H1 (cell line): ENCODE results near the gene SCAMP5. TPM values are rescaled to one million over a fixed set of nuclear protein-coding genes. Genes with fewer than 3 reads are reported as not detected.

Experiments
- CTCF ChIA-PET: fragments of 300-600 bp; sonication (Branson Sonifier 250); formaldehyde crosslinking; loops from one replicate; lab custom pipeline; 2021; ENCODE audit not compliant: partially characterized antibody; lab: Charles Lee
- POLR2A ChIA-PET: fragments of 300-600 bp; sonication (Branson Sonifier 250); formaldehyde crosslinking; loops from one replicate; lab custom pipeline; 2021; ENCODE audit warnings: inconsistent platforms; ENCODE audit not compliant: partially characterized antibody; lab: Charles Lee
- DNase-seq, 2 experiments: peaks; one replicate each; pipeline versions ENCODE4 v3.0.0 to v3.0.0-alpha.2; 2010 to 2022; ENCODE audit warnings: low spot score in 2 of 2, low read depth in 1 of 2, mixed read lengths in 1 of 2
- FAIRE-seq: peaks from 2 replicates; lab custom pipeline; 2011; peaks lifted over from hg19 to GRCh38; lab: Jason Lieb, UNC
- H2AFZ ChIP-seq: 2 replicates; pipeline ENCODE4 v1.8.1; 2012; ENCODE audit warnings: low read length, inconsistent platforms
- H2AK5ac ChIP-seq: 2 replicates; pipeline ENCODE4 v1.6.1; 2013; ENCODE audit warnings: low read depth, low read length
- H2BK120ac ChIP-seq: replicated peaks from 2 replicates; pipeline ENCODE3; 2013; ENCODE audit warnings: low read depth, low read length, inconsistent platforms
- H2BK12ac ChIP-seq: 2 replicates; pipeline ENCODE4 v1.6.1; 2013; ENCODE audit warnings: low read depth, low read length
- H2BK15ac ChIP-seq: 2 replicates; pipeline ENCODE4 v1.6.1; 2013; ENCODE audit warnings: low read length
- H2BK20ac ChIP-seq: 2 replicates; pipeline ENCODE4 v1.6.1; 2013; ENCODE audit warnings: low read length
- H2BK5ac ChIP-seq: 2 replicates; pipeline ENCODE4 v1.6.1; 2013; ENCODE audit warnings: low read depth, low read length
- H3K14ac ChIP-seq: 2 replicates; pipeline ENCODE4 v1.6.1; 2013; ENCODE audit warnings: inconsistent platforms; ENCODE audit not compliant: insufficient read length
- H3K18ac ChIP-seq: 2 replicates; pipeline ENCODE4 v1.6.1; 2013; ENCODE audit warnings: low read length; ENCODE audit errors: extremely low read depth
- H3K23ac ChIP-seq: 2 replicates; pipeline ENCODE4 v1.6.1; 2013; ENCODE audit warnings: inconsistent platforms; ENCODE audit not compliant: insufficient read length
- H3K23me2 ChIP-seq: 2 replicates; pipeline ENCODE4 v1.6.1; 2013; ENCODE audit warnings: low read depth, low read length
- H3K27ac ChIP-seq: 2 replicates; pipeline ENCODE4 v1.6.1; 2011; ENCODE audit warnings: low read depth, low read length, inconsistent platforms
- H3K27me3 ChIP-seq, 4 experiments: replicated peaks in 1 of 4; 1 replicate in 1 of 4; 2 replicates in 3 of 4; pipeline versions ENCODE4 v1.6.1 to v1.8.1; 2011 to 2013; ENCODE audit warnings: low read length in 3 of 4, mild to moderate bottlenecking in 3 of 4, inconsistent platforms in 2 of 4, mixed read lengths in 2 of 4, moderate library complexity in 1 of 4; ENCODE audit not compliant: control insufficient read depth in 3 of 4, insufficient read depth in 3 of 4; ENCODE audit errors: extremely low read depth in 1 of 4
- H3K36me3 ChIP-seq, 4 experiments: 2 replicates each; pipeline versions ENCODE4 v1.6.1 to v1.8.1; 2011 to 2013; ENCODE audit warnings: mild to moderate bottlenecking in 4 of 4, low read length in 3 of 4, moderate library complexity in 2 of 4, control low read depth in 1 of 4, inconsistent platforms in 1 of 4; ENCODE audit not compliant: insufficient read depth in 4 of 4, control insufficient read depth in 2 of 4
- H3K4ac ChIP-seq: replicated peaks from 2 replicates; pipeline ENCODE3; 2013; ENCODE audit warnings: low read length, low read depth, mixed read lengths, inconsistent platforms; ENCODE audit not compliant: insufficient read length
- H3K4me1 ChIP-seq, 4 experiments: replicated peaks in 1 of 4; 1 replicate in 1 of 4; 2 replicates in 3 of 4; pipeline versions ENCODE4 v1.6.1 to v1.8.1; 2011 to 2013; ENCODE audit warnings: low read length in 3 of 4, inconsistent platforms in 2 of 4, mixed read lengths in 1 of 4; ENCODE audit not compliant: insufficient read depth in 4 of 4, control insufficient read depth in 3 of 4
- H3K4me2 ChIP-seq, 2 experiments: 2 replicates each; pipeline versions ENCODE4 v1.6.1 to v1.8.1; 2011 to 2013; ENCODE audit warnings: low read depth in 2 of 2, low read length in 2 of 2, control low read depth in 1 of 2, inconsistent platforms in 1 of 2, mild to moderate bottlenecking in 1 of 2; ENCODE audit not compliant: insufficient read depth in 1 of 2
- H3K4me3 ChIP-seq, 4 experiments: fragments of 200-600, 300-600 bp in 1 of 4; sonication (generic), shearing (Covaris generic), sonication (Bioruptor Twin) in 1 of 4; 2 replicates each; pipeline versions ENCODE4 v1.5.1 to v1.8.1; 2011 to 2016; ENCODE audit warnings: low read length in 4 of 4, low read depth in 3 of 4, control low read depth in 2 of 4, inconsistent platforms in 2 of 4, mild to moderate bottlenecking in 2 of 4, mixed read lengths in 1 of 4, moderate library complexity in 1 of 4; ENCODE audit not compliant: insufficient read depth in 2 of 4; ENCODE audit errors: extremely low read depth in 1 of 4
- H3K56ac ChIP-seq: replicated peaks from 2 replicates; pipeline ENCODE3; 2013; ENCODE audit warnings: low read depth, mild to moderate bottlenecking, mixed read lengths, low read length, inconsistent platforms; ENCODE audit not compliant: insufficient read length
- H3K79me1 ChIP-seq: 2 replicates; pipeline ENCODE4 v1.6.1; 2013; ENCODE audit warnings: low read depth, low read length, control low read depth
- H3K79me2 ChIP-seq, 2 experiments: 2 replicates each; pipeline versions ENCODE4 v1.6.1 to v1.8.1; 2012 to 2013; ENCODE audit warnings: low read length in 2 of 2, mild to moderate bottlenecking in 2 of 2, inconsistent platforms in 1 of 2; ENCODE audit not compliant: insufficient read depth in 2 of 2, control insufficient read depth in 1 of 2
- H3K9ac ChIP-seq, 4 experiments: replicated peaks in 1 of 4; 1 replicate in 1 of 4; 2 replicates in 3 of 4; pipeline versions ENCODE4 v1.6.1 to v1.8.1; 2011 to 2013; ENCODE audit warnings: low read depth in 3 of 4, low read length in 3 of 4, control low read depth in 2 of 4, mild to moderate bottlenecking in 2 of 4, moderate library complexity in 2 of 4, inconsistent platforms in 1 of 4; ENCODE audit errors: extremely low read depth in 1 of 4
- H3K9me3 ChIP-seq, 2 experiments: 2 replicates each; pipeline versions ENCODE4 v1.6.1 to v1.8.1; 2012 to 2013; ENCODE audit warnings: mild to moderate bottlenecking in 2 of 2, moderate library complexity in 2 of 2, control low read depth in 1 of 2, inconsistent platforms in 1 of 2, low read depth in 1 of 2, low read length in 1 of 2, mixed read lengths in 1 of 2; ENCODE audit not compliant: insufficient read depth in 2 of 2
- H4K20me1 ChIP-seq, 2 experiments: replicated peaks in 1 of 2; 2 replicates each; pipeline versions ENCODE3 to v1.8.1; 2011 to 2013; ENCODE audit warnings: inconsistent platforms in 2 of 2, low read length in 2 of 2, mild to moderate bottlenecking in 1 of 2; ENCODE audit not compliant: insufficient read depth in 2 of 2, control insufficient read depth in 1 of 2
- H4K5ac ChIP-seq: 2 replicates; pipeline ENCODE4 v1.6.1; 2013; ENCODE audit warnings: low read length, low read depth, mixed read lengths, inconsistent platforms; ENCODE audit not compliant: insufficient read length
- H4K8ac ChIP-seq: 2 replicates; pipeline ENCODE4 v1.8.0; 2013; ENCODE audit warnings: mild to moderate bottlenecking, moderate library complexity, low read length, inconsistent platforms; ENCODE audit not compliant: insufficient read depth; ENCODE audit errors: extremely low read depth
- H4K91ac ChIP-seq: replicated peaks from 2 replicates; pipeline ENCODE3; 2013; ENCODE audit warnings: low read length, mixed read lengths, inconsistent platforms; ENCODE audit not compliant: insufficient read length
- BCL11A ChIP-seq, 2 experiments: IDR thresholded peaks; one replicate each; pipeline ENCODE4 v1.6.1; 2011; ENCODE audit warnings: low read depth in 2 of 2, low read length in 2 of 2, mild to moderate bottlenecking in 2 of 2
- CBX5 ChIP-seq: fragments of 300-800, 300-1000 bp; sonication (generic); IDR thresholded peaks from 2 replicates; pipeline ENCODE4 v1.7.1; 2016; ENCODE audit warnings: antibody characterized with exemption, low read length, low read depth
- CHD2 ChIP-seq: IDR thresholded peaks from 2 replicates; pipeline ENCODE4 v1.6.1; 2012; ENCODE audit warnings: low read length, improper control_type of control experiment
- CREB1 ChIP-seq: IDR thresholded peaks from 2 replicates; pipeline ENCODE4 v1.6.1; 2012; ENCODE audit warnings: inconsistent platforms
- CTBP2 ChIP-seq: IDR thresholded peaks from 2 replicates; pipeline ENCODE4 v1.7.0; 2011; ENCODE audit warnings: borderline replicate concordance, mild to moderate bottlenecking, moderate library complexity, mixed read lengths, low read length; ENCODE audit not compliant: insufficient read depth, insufficient read length
- EP300 ChIP-seq, 2 experiments: IDR thresholded peaks; 1 replicate in 1 of 2; 2 replicates in 1 of 2; pipeline ENCODE4 v1.6.1; 2011 to 2012; ENCODE audit warnings: low read depth in 2 of 2, low read length in 2 of 2, mild to moderate bottlenecking in 2 of 2, borderline replicate concordance in 1 of 2, inconsistent platforms in 1 of 2, moderate library complexity in 1 of 2
- FOSL1 ChIP-seq: IDR thresholded peaks from 2 replicates; pipeline ENCODE4 v1.6.1; 2011; ENCODE audit warnings: mild to moderate bottlenecking, low read depth, low read length, moderate library complexity; ENCODE audit not compliant: insufficient read depth
- HDAC6 ChIP-seq: IDR thresholded peaks from one replicate; pipeline ENCODE4 v1.7.1; 2012; ENCODE audit warnings: low read depth, mild to moderate bottlenecking, inconsistent platforms, low read length, moderate library complexity
- JUND ChIP-seq: IDR thresholded peaks from 2 replicates; pipeline ENCODE4 v1.6.1; 2011; ENCODE audit warnings: mild to moderate bottlenecking, improper control_type of control experiment, low read length
- TAF7 ChIP-seq: optimal IDR thresholded peaks from 2 replicates; pipeline ENCODE3; 2011; ENCODE audit warnings: low read depth, mild to moderate bottlenecking, inconsistent platforms, low read length, moderate library complexity, borderline replicate concordance
- WGBS, 2 experiments: shearing (Covaris generic) in 1 of 2; methylation state at CpG; one replicate each; pipeline versions ENCODE4 v1.1.6 to v1.1.7; 2013 to 2015; ENCODE audit warnings: low lambda C conversion rate in 2 of 2, mixed read lengths in 2 of 2, inconsistent platforms in 1 of 2, low coverage in 1 of 2, missing lambda C conversion rate in 1 of 2; ENCODE audit not compliant: insufficient replicate concordance in 2 of 2, insufficient coverage in 1 of 2, insufficient read length in 1 of 2; ENCODE audit errors: extremely low coverage in 1 of 2, missing lambda C conversion rate in 1 of 2; 5-methylcytosine and 5-hydroxymethylcytosine counted together
- polyA plus RNA-seq, 7 experiments: library from polyadenylated mRNA; depleted of rRNA in 3 of 7; stranded (reverse) in 5 of 7; unstranded in 2 of 7; fragments of >200 nt in 5 of 7; fragments of 200-250 nt in 2 of 7; gene quantifications; 1 replicate in 5 of 7; 2 replicates in 1 of 7; 4 replicates in 1 of 7; pipeline versions ENCODE4 v1.2.1 to v1.2.3, GENCODE V29; 2011 to 2013; ENCODE audit warnings: missing spikeins in 2 of 7, mixed read lengths in 2 of 7
- total RNA-seq: library from RNA; stranded (reverse); fragmentation: NEBNext Ultra II Directional; extraction: Animal tissue kit (Norgen Biotek cat#: 25700); gene quantifications from 2 replicates; pipeline ENCODE4 v1.2.1, GENCODE V29; 2021
- TF ChIP-seq, protein P1 (sequence below): IDR thresholded peaks from 2 replicates; pipeline ENCODE4 v1.6.1; 2012; ENCODE audit warnings: inconsistent platforms
- TF ChIP-seq, protein P2 (sequence below): IDR thresholded peaks from 2 replicates; pipeline ENCODE4 v1.6.1; 2012; ENCODE audit warnings: inconsistent platforms

The SCAMP5 gene
- total and polyA plus RNA-seq, 2 of the 8 experiments (the other 6 are each of a cell fraction or from before 2014, with no cell fraction given): 55.4 to 94.7 TPM

DNA sequence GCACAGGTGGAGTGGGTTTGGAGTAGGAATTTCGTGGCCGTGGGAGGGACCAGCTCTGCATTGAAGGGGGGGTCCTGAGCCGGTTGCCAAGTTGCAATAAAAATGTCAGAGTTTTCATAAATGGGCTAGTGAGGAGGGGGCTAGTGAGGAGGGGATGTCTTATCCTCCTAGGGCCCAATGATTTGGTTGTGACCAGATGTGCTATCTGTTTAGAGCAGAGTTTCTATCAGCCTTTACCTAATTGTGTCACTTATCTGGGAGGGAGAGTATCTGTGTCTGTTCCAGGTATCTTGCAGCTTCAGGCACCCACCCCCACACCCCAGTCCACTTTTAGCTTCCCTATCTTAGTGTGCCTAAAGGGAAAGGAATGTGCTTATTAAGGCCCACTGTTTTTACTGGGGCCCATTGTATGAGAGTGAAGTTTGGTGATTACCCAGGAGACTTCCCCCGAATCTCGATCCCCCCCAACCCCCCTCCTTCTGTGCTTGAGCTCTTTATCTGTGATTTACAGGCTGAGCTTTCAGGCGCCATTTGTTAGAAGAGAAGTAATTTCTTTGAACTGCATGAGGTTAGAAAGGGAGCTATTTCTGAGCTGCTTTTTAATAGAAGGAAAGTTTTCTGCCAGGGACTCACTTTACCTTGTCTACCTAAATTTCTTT, 70.6 kb downstream of the SCAMP5 start:
- H3K27ac ChIP-seq: no peak overlapping the region
- peaks cover 0 to 7% of the 10 kb centered on the region in 2 experiments; a peak in 2 of 4 replicates for H3K9me3 ChIP-seq
- no peak overlapping the region for H4K8ac ChIP-seq
- no peak overlapping the region for H3K4me2 ChIP-seq
- no peaks in the 10 kb centered on the region for H3K36me3 ChIP-seq
- no peak overlapping the region for H3K14ac ChIP-seq
- H2BK5ac ChIP-seq: no peak overlapping the region
- no peak overlapping the region for H2BK20ac ChIP-seq
- H3K23ac ChIP-seq: no peak overlapping the region
- no peak overlapping the region for H2AK5ac ChIP-seq
- no peaks in the 10 kb centered on the region for H4K20me1 ChIP-seq
- H3K18ac ChIP-seq: no peak overlapping the region
- DNase-seq (no peak), FAIRE-seq (no peak)
- no peak overlapping the region for H2AFZ ChIP-seq
- 79% methylated on average over 6 of the region's 6 CpGs; no CpG with 5 or more reads in 1 of the 2 experiments for WGBS, 2 experiments
- H3K23me2 ChIP-seq: no peaks in the 10 kb centered on the region
- H3K56ac ChIP-seq: no peak overlapping the region
- no peaks in the 10 kb centered on the region for H3K79me2 ChIP-seq
- ChIA-PET CTCF (interaction anchor here (0.7 to 1.2 kb wide), 3 partner anchors 13 to 620 kb away, joined by 4 to 7 read pairs (median 4); no protein-coding TSS in a partner anchor), POLR2A (interaction anchor here (0.6 to 1.6 kb wide), 3 partner anchors 13 to 57 kb away, joined by 3 to 4 read pairs (median 3); no protein-coding TSS in a partner anchor)
- no peak overlapping the region for H3K9ac ChIP-seq
- no peaks in the 10 kb centered on the region for H3K79me1 ChIP-seq
- no peak overlapping the region for H3K4me3 ChIP-seq
- H2BK15ac ChIP-seq: no peak overlapping the region
- H2BK12ac ChIP-seq: no peak overlapping the region
- H3K27me3 ChIP-seq: no peaks in the 10 kb centered on the region; a peak in 1 of 7 replicates
- no peak overlapping the region for H4K91ac ChIP-seq
- H4K5ac ChIP-seq: no peak overlapping the region
- no peak overlapping the region for H3K4ac ChIP-seq
- no peak overlapping the region for H2BK120ac ChIP-seq
- no peaks in the 10 kb centered on the region; a peak in 1 of 7 replicates for H3K4me1 ChIP-seq
- TF ChIP-seq, protein P1, sequence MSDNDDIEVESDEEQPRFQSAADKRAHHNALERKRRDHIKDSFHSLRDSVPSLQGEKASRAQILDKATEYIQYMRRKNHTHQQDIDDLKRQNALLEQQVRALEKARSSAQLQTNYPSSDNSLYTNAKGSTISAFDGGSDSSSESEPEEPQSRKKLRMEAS: no peak
- TF ChIP-seq JUND: no peak
- TF ChIP-seq CBX5: no peak
- TF ChIP-seq TAF7: no peak
- TF ChIP-seq HDAC6: no peak
- no peak for TF ChIP-seq CREB1
- TF ChIP-seq BCL11A (IDR thresholded peaks at IDR 0.05; ENCODE audit: low read depth in 2 of 2, low read length in 2 of 2): no peak
- no peak for TF ChIP-seq CHD2
- TF ChIP-seq, protein P2, sequence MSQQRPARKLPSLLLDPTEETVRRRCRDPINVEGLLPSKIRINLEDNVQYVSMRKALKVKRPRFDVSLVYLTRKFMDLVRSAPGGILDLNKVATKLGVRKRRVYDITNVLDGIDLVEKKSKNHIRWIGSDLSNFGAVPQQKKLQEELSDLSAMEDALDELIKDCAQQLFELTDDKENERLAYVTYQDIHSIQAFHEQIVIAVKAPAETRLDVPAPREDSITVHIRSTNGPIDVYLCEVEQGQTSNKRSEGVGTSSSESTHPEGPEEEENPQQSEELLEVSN: no peak
- TF ChIP-seq FOSL1: no peak
- no peak for TF ChIP-seq CTBP2
- TF ChIP-seq EP300 (IDR thresholded peaks at IDR 0.05; ENCODE audit: borderline replicate concordance in 1 of 2, low read depth in 2 of 2, low read length in 2 of 2): no peak
